Upper lobe of left lung (tissue), 4 donors: ENCODE data around the gene WFDC2.

Experiments
- CTCF ChIP-seq, 6 experiments: fragments of 450-650 bp in 4 of 6; fragments of 200-600 bp in 2 of 6; sonication (generic) in 2 of 6; IDR thresholded peaks; one replicate each; pipeline ENCODE4 v1.5.1; 2016 to 2019; ENCODE audit warnings: antibody characterized with exemption in 6 of 6
- POLR2A ChIP-seq, 4 donors: fragments of 450-650 bp; IDR thresholded peaks; one replicate each; pipeline ENCODE4 v1.5.1; 2016 to 2017; ENCODE audit warnings: antibody characterized with exemption in 4 of 4, mild to moderate bottlenecking in 2 of 4

- TF ChIP-seq POLR2A (IDR thresholded peaks at IDR 0.05): no peak
- TF ChIP-seq CTCF (IDR thresholded peaks at IDR 0.05): peak in 1 of 6 experiments; percentile 11
These were observed 9.9 kb upstream of the WFDC2 start for GRCh38 chr20:45459606-45460005.
